ENCODE results near the gene GABRG3. TPM values are rescaled to one million over a fixed set of nuclear protein-coding genes. Genes with fewer than 3 reads are reported as not detected.

Gene GABRG3
- total and polyA plus RNA-seq, 10 of the 15 experiments (the other 5 are each of a cell fraction or from before 2014, with no cell fraction given), result 0.15 TPM; not detected in 9

GRCh38 chr15:27327467-27328025 is 356.6 kb downstream of the GABRG3 start:
- Histone ChIP-seq H3K4me1 (ENCODE audit: control insufficient read depth, insufficient read depth, low read length) (no peaks in the 10 kb centered on the region), H3K4me3 (no peak overlapping the region), H3K9ac (ENCODE audit: control insufficient read depth, insufficient read depth, low read length) (no peak overlapping the region), H4K20me1 (ENCODE audit: control insufficient read depth, insufficient read depth) (no peaks in the 10 kb centered on the region), H3K27ac (ENCODE audit: control insufficient read depth, insufficient read depth) (no peak overlapping the region), H3K36me3 (ENCODE audit: control insufficient read depth in 2 of 2, insufficient read depth in 2 of 2, low read length in 1 of 2) (no peaks in the 10 kb centered on the region), H3K27me3 (replicated peaks in 1 of 2; ENCODE audit: control insufficient read depth in 2 of 2, insufficient read depth in 2 of 2, low read length in 1 of 2) (no peaks in the 10 kb centered on the region), H3K79me2 (ENCODE audit: control insufficient read depth, insufficient read depth, low read length) (no peaks in the 10 kb centered on the region), H3K4me2 (ENCODE audit: control insufficient read depth, insufficient read depth) (no peak overlapping the region), H2AFZ (ENCODE audit: control insufficient read depth, low read depth, low read length) (no peak overlapping the region), H3K9me3 (replicated peaks; ENCODE audit: control insufficient read depth, insufficient read depth, low read length) (no peaks in the 10 kb centered on the region; the same call in 2 of the 3 replicates)
- POLR2A ChIA-PET, result no interaction called here
- in situ Hi-C loops (cut with MboI) (no loop called here), intact Hi-C loops (cut with micrococcal nuclease; ENCODE audit: unreplicated experiment) (no loop called here)
- BruUV-seq (replicated peaks), result no TSS peak
- CTCF ChIA-PET, result no interaction called here
- WGBS (ENCODE audit: insufficient coverage, insufficient replicate concordance, low lambda C conversion rate, missing lambda C conversion rate), result 10% methylated on average over 8 of the region's 8 CpGs
- TF ChIP-seq, protein P1, sequence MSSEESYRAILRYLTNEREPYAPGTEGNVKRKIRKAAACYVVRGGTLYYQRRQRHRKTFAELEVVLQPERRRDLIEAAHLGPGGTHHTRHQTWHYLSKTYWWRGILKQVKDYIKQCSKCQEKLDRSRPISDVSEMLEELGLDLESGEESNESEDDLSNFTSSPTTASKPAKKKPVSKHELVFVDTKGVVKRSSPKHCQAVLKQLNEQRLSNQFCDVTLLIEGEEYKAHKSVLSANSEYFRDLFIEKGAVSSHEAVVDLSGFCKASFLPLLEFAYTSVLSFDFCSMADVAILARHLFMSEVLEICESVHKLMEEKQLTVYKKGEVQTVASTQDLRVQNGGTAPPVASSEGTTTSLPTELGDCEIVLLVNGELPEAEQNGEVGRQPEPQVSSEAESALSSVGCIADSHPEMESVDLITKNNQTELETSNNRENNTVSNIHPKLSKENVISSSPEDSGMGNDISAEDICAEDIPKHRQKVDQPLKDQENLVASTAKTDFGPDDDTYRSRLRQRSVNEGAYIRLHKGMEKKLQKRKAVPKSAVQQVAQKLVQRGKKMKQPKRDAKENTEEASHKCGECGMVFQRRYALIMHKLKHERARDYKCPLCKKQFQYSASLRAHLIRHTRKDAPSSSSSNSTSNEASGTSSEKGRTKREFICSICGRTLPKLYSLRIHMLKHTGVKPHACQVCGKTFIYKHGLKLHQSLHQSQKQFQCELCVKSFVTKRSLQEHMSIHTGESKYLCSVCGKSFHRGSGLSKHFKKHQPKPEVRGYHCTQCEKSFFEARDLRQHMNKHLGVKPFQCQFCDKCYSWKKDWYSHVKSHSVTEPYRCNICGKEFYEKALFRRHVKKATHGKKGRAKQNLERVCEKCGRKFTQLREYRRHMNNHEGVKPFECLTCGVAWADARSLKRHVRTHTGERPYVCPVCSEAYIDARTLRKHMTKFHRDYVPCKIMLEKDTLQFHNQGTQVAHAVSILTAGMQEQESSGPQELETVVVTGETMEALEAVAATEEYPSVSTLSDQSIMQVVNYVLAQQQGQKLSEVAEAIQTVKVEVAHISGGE (CRISPR knock-in tag; IDR thresholded peaks at IDR 0.05), result no peak
- TF ChIP-seq SIX5 (IDR thresholded peaks at IDR 0.05; ENCODE audit: low read depth, low read length, severe bottlenecking) (no peak), RFX5 (IDR thresholded peaks at IDR 0.05; ENCODE audit: low read depth, low read length) (no peak), NRF1 (conservative IDR thresholded peaks at IDR 0.05; ENCODE audit: low read depth, low read length) (no peak), ZNF274 (IDR thresholded peaks at IDR 0.05; ENCODE audit: insufficient read depth, insufficient read length) (no peak), CREB1 (IDR thresholded peaks at IDR 0.05; ENCODE audit: low read depth) (no peak), DPF2 (IDR thresholded peaks at IDR 0.05) (no peak), BACH1 (IDR thresholded peaks at IDR 0.05; ENCODE audit: borderline replicate concordance) (no peak), IKZF2 (IDR thresholded peaks at IDR 0.05) (no peak), RAD51 (IDR thresholded peaks at IDR 0.05) (no peak), FOXM1 (IDR thresholded peaks at IDR 0.05; ENCODE audit: low read depth, low read length) (no peak), SREBF1 (IDR thresholded peaks at IDR 0.05; ENCODE audit: low read length) (no peak), USF1 (IDR thresholded peaks at IDR 0.05; ENCODE audit: borderline replicate concordance, extremely low read length, insufficient read depth, low read depth, low read length) (no peak), NFYB (IDR thresholded peaks at IDR 0.05; ENCODE audit: insufficient read depth, low read depth, low read length) (no peak), ZBTB4 (CRISPR knock-in tag; IDR thresholded peaks at IDR 0.05) (no peak), EP300 (IDR thresholded peaks at IDR 0.05; ENCODE audit: borderline replicate concordance in 1 of 2, control insufficient read depth in 1 of 2, low read depth in 2 of 2, low read length in 2 of 2) (no peak)
- RAD21 ChIA-PET (ENCODE audit: unreplicated experiment), result no interaction called here
- SMC1A ChIA-PET (ENCODE audit: uncharacterized antibody, unreplicated experiment), result no interaction called here
- no peak for FAIRE-seq
- ATAC-seq, result no peak
- DNase-seq (ENCODE audit: low read depth, low spot score), result no peak
